HG02885 (cell line): ENCODE data around the gene GGTLC2.
"Not testable (repeated sequence)": the region's sequence is repeated elsewhere in the genome, so short reads cannot be mapped to it uniquely, and the experiment has no call there.

Experiments used
- ATAC-seq: cut with Tn5 transposase; IDR thresholded peaks from one replicate; pipeline ENCODE4 v1.9.1; 2021; ENCODE audit warnings: mild to moderate bottlenecking; ENCODE audit not compliant: unreplicated experiment, poor library complexity

The GGTLC2 gene

GRCh38 chr22:22633533-22633932 is 10.9 kb upstream of the GGTLC2 start:
- ATAC-seq, result not testable (repeated sequence)

- ATAC-seq, result not testable (repeated sequence)
Measured at GRCh38 chr22:22636260-22636659, 8.2 kb upstream of the GGTLC2 start.

- not testable (repeated sequence) for ATAC-seq
Measured at GRCh38 chr22:22638313-22638712, 6.1 kb upstream of the GGTLC2 start.

GRCh38 chr22:22642255-22642654 is 2.2 kb upstream of the GGTLC2 start:
- ATAC-seq, result not testable (repeated sequence)

- ATAC-seq, result not testable (repeated sequence)
Measured at GRCh38 chr22:22645969-22646368, 1.6 kb downstream of the GGTLC2 start.

- not testable (repeated sequence) for ATAC-seq
Measured at GRCh38 chr22:22647952-22648351, 3.5 kb downstream of the GGTLC2 start.

- not testable (repeated sequence) for ATAC-seq
Measured at GRCh38 chr22:22648863-22649536, 4.6 kb downstream of the GGTLC2 start.

- ATAC-seq, result not testable (repeated sequence)
Measured at GRCh38 chr22:22649761-22650160, 5.3 kb downstream of the GGTLC2 start.

- not testable (repeated sequence) for ATAC-seq
Measured at GRCh38 chr22:22650398-22650797, 6.0 kb downstream of the GGTLC2 start.

- ATAC-seq, result not testable (repeated sequence)
Measured at GRCh38 chr22:22650803-22651515, 6.5 kb downstream of the GGTLC2 start.

GRCh38 chr22:22651593-22651992 is 7.2 kb downstream of the GGTLC2 start:
- not testable (repeated sequence) for ATAC-seq

- not testable (repeated sequence) for ATAC-seq
Measured at GRCh38 chr22:22652102-22652501, 7.7 kb downstream of the GGTLC2 start.

GRCh38 chr22:22652573-22652972 is 8.2 kb downstream of the GGTLC2 start:
- ATAC-seq, result not testable (repeated sequence)

GRCh38 chr22:22653677-22654381 is 9.4 kb downstream of the GGTLC2 start:
- not testable (repeated sequence) for ATAC-seq

GRCh38 chr22:22655452-22656290 is 11.3 kb downstream of the GGTLC2 start:
- no peak for ATAC-seq

- ATAC-seq, result no peak
Measured at GRCh38 chr22:22657712-22658111, 13.3 kb downstream of the GGTLC2 start.

- no peak for ATAC-seq
Measured at GRCh38 chr22:22661275-22661674, 16.9 kb downstream of the GGTLC2 start.

GRCh38 chr22:22662095-22662494 is 17.7 kb downstream of the GGTLC2 start:
- ATAC-seq, result no peak

GRCh38 chr22:22663861-22664800 is 19.7 kb downstream of the GGTLC2 start:
- ATAC-seq, result no peak
